Large intestine (tissue), 12 donors: ENCODE results near the gene C12orf42. TPM values are rescaled to one million over a fixed set of nuclear protein-coding genes. Genes with fewer than 3 reads are reported as not detected.

ENCODE experiments used
- DNase-seq, 2 donors: peaks; one replicate each; pipeline versions ENCODE4 v3.0.0 to v3.0.0-alpha.2; 2013
- H3K27ac ChIP-seq: one replicate; pipeline ENCODE4 v1.5.1; 2013; ENCODE audit warnings: low read length
- H3K27me3 ChIP-seq: 2 replicates; pipeline ENCODE4 v1.6.1; 2013; ENCODE audit warnings: low read length; ENCODE audit not compliant: control insufficient read depth, insufficient read depth
- H3K36me3 ChIP-seq: 2 replicates; pipeline ENCODE4 v1.6.1; 2013; ENCODE audit warnings: low read length; ENCODE audit not compliant: control insufficient read depth, insufficient read depth
- H3K4me1 ChIP-seq: one replicate; pipeline ENCODE4 v1.6.1; 2013; ENCODE audit warnings: low read length; ENCODE audit not compliant: control insufficient read depth, insufficient read depth
- H3K4me3 ChIP-seq: one replicate; pipeline ENCODE4 v1.5.1; 2013; ENCODE audit warnings: low read length
- H3K9me3 ChIP-seq: one replicate; pipeline ENCODE4 v1.6.1; 2013; ENCODE audit warnings: mild to moderate bottlenecking, low read depth, low read length, moderate library complexity; ENCODE audit not compliant: control insufficient read depth
- WGBS: methylation state at CpG from one replicate; pipeline ENCODE4 v1.1.5; 2013; ENCODE audit warnings: low lambda C conversion rate; ENCODE audit not compliant: insufficient coverage; 5-methylcytosine and 5-hydroxymethylcytosine counted together
- long read RNA-seq, 11 donors: transcript quantifications; one replicate each; lab custom pipeline, GENCODE V29; 2026
- polyA plus RNA-seq: library from polyadenylated mRNA; unstranded; fragments of 120-200 nt; gene quantifications from one replicate; pipeline ENCODE4 v1.2.1, GENCODE V29; 2013

C12orf42 gene
- 0.16 TPM for polyA plus RNA-seq
- long read RNA-seq, donor 1 = 0 reads
- long read RNA-seq, donor 2 = 0 reads
- long read RNA-seq, donor 3 = 0 reads
- long read RNA-seq, donor 4 = 0 reads
- long read RNA-seq, donor 5 = 0 reads
- long read RNA-seq, donor 6 = 0 reads
- long read RNA-seq, donor 7 = 0 reads
- long read RNA-seq, donor 8 = 0 reads
- long read RNA-seq, donor 9 = 0 reads
- long read RNA-seq, donor 10 = 0 reads
- long read RNA-seq, donor 11 = 0 reads

DNA sequence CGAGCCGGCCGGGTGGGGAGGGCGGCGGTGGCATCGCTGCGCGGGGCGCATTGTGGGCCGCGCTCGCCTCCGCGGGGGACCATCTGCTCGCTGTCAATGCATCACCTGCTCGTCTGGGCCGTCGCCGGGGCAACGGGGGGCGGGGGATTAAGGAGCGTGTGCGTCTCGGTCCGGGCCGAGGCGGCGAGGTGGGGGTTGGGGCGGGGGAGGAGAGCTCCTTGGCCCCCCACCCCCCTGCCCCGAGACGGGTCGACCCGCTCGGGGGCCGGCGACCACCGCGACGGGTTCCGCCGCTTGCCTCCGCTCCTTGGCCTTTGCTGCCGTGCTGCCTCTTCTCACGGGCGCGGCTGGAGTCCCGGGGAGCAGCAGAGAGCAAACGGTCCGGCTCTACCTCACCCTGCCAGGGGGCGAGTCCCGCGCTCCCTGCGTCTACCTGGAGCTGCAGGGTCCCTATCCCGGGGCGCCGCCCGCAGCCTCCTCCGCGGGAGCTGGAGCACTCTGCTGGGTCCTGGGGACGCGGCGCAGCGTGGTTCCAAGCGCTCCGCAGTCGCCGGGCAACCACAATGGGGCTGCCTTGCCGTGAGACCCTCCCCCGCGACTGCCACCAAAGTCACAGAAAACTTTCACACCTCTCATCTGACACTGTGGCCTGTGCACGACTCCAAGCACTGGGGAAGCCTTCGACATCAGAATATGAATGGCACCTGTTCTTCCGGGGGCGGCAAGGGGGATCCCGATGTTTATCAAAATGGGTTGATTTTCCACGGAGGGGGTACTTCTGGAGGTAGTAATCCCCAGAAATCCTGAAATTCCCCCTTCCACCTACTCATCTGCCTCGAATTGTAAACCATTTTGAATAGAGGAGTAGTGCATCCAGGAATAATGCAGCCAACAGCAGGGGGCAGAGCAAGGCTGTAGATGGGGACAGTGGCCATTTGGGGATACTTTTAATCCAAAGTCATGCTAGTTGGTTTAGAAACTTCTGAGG, at the start of gene C12orf42:
Gene C12orf42, minus strand, starts transcription at position 500 of the 988 bp plus-strand sequence. CDS start 17,542 bp downstream, outside the sequence.
- DNase-seq = peak; percentile 8 to 14
- H3K27me3 ChIP-seq = peaks cover 35% of the 10 kb centered on the region
- no peak within 1 kb of the TSS for H3K27ac ChIP-seq
- peak within 1 kb of the TSS; percentile 21 for H3K4me3 ChIP-seq
- no peaks in the 10 kb centered on the region for H3K9me3 ChIP-seq
- WGBS = no CpG with 5 or more reads among the region's 77 CpGs
- no peaks in the 10 kb centered on the region for H3K4me1 ChIP-seq
- no peaks in the 10 kb centered on the region for H3K36me3 ChIP-seq

- Histone ChIP-seq H3K27ac (no peak overlapping the region), H3K36me3 (no peaks in the 10 kb centered on the region), H3K4me1 (no peaks in the 10 kb centered on the region), H3K27me3 (peaks cover 3% of the 10 kb centered on the region), H3K4me3 (no peak overlapping the region), H3K9me3 (no peaks in the 10 kb centered on the region)
- no CpG with 5 or more reads among the region's 3 CpGs for WGBS
- DNase-seq = no peak
Observed at GRCh38 chr12:103542078-103542477, 46.3 kb upstream of the C12orf42 start.

DNA sequence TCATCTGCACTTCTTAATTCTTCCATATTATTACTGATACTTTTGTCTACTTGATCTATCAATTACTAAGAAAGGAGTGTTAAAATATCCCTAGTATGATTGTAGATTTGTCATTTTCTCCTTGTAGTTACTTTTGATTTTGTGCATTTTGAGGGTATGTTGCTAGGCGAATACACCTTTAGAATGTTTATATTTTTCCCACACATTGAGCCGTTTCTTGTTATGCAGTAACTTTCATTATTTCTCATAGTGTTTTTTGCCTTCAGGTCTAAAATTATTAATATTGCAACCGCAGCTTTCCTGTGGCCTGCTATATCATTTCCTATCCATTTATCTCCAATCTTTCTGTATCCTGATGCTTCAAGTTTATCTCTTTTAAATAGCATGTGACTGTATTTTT, 44.6 kb upstream of the C12orf42 start:
- 100% methylated on average over 3 of the region's 3 CpGs for WGBS
- H3K36me3 ChIP-seq = no peaks in the 10 kb centered on the region
- no peak for DNase-seq

DNA sequence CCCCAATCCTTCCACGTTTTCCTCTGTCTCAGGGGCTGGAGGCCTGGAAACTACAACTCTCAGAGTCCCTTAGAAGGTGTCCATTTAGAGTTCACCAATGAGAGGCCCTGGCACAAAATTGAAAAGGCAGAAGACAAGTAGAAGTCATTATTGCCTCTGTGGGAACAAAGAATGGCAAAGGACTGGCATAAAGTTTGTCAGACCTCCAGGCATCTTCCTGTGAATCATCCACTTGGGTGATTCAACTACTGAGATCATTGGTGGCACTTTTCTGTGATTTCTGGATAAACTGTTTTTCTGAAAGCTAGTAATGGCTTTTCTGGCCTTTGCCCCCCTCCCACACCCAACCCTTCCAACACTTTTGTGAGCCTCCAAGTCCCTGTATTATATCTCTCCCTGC, 42.6 kb upstream of the C12orf42 start:
- 60% methylated on average over 1 of the region's 1 CpG for WGBS
- Histone ChIP-seq H3K27ac (no peak overlapping the region), H3K4me1 (no peaks in the 10 kb centered on the region), H3K36me3 (no peaks in the 10 kb centered on the region), H3K4me3 (no peak overlapping the region), H3K27me3 (no peaks in the 10 kb centered on the region), H3K9me3 (no peaks in the 10 kb centered on the region)
- DNase-seq = no peak

More for the DNA sequence above, 44.6 kb upstream of the C12orf42 start:
- Histone ChIP-seq H3K27ac (no peak overlapping the region), H3K4me1 (no peaks in the 10 kb centered on the region), H3K27me3 (no peaks in the 10 kb centered on the region), H3K4me3 (no peak overlapping the region), H3K9me3 (no peaks in the 10 kb centered on the region)

DNA sequence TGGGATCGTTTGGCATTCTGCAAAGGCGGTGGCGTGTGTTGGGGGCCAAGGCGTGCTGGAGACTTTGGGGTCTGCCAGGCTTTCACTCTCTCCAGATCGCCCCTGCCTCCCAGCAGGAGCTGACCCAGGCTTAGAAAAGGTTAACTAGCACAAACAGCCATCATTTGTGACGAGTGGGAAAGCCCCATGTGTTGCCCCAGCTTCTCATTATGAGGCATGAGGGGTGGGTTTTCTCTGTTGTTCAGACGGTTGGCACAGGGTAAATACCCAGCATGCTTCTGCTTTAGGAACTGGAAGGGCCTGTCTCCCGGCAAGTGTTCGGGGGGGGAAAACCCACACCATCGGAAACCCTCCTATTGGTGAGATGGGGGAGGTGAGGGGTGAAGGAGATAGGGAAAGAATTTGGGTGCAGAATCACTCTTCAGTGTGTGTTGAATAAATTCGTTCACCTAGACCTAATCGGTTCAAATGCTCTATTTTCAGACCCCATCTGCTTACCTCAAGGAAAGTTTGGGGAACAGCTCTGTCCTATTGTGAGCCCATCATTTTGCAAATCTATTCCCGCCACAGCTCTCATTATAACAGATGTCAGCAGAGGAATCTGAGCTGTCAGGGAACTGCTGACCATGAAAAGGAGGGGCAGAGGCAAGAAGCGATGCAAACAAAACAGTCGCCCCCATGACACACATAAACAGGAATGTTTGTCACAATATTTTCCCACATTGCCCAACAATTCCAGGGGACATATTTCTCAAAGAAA, 34.7 kb upstream of the C12orf42 start:
- Histone ChIP-seq H3K4me1 (no peaks in the 10 kb centered on the region), H3K27ac (no peak overlapping the region), H3K9me3 (no peaks in the 10 kb centered on the region), H3K27me3 (peaks cover 9% of the 10 kb centered on the region), H3K36me3 (no peaks in the 10 kb centered on the region), H3K4me3 (no peak overlapping the region)
- 60% methylated on average over 1 of the region's 15 CpGs for WGBS
- no peak for DNase-seq

GRCh38 chr12:103529306-103529705, 33.5 kb upstream of the C12orf42 start:
- Histone ChIP-seq H3K4me3 (no peak overlapping the region), H3K27ac (no peak overlapping the region), H3K4me1 (no peaks in the 10 kb centered on the region), H3K36me3 (no peaks in the 10 kb centered on the region), H3K9me3 (no peaks in the 10 kb centered on the region), H3K27me3 (peaks cover 9% of the 10 kb centered on the region)
- DNase-seq = no peak
- no CpG with 5 or more reads among the region's 4 CpGs for WGBS

DNA sequence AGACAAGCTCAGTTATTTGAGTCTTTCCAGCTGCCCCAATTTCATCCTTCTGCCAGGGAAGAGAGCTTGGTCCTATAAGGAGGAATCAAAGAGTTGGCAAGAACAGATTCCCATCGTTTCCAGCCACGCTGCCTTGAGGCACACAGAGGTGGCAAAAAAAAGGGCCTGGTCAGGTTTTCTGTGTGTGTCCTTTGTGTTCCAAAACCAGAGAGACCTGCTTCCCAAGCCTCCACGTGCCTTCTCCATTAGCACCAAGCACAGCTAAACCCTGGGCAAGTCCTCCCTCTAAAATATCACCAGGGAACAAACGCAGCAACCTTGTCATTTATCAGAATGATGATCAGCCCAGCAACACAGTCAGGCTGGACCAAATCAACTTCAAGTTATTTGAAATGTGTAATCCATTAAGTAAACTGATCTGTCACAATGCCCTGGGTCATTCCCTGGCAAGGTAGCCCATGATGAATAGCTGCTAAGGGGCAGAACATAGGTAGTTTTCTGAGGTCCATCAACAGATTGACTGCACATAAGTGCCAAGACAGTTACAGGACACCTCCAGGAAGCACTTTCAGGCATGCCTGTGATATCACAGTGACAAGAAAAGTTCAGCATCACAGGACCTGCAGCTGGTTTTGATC, 28.6 kb upstream of the C12orf42 start:
- peaks cover 3% of the 10 kb centered on the region for H3K27me3 ChIP-seq
- no peak overlapping the region for H3K4me3 ChIP-seq
- H3K4me1 ChIP-seq = no peaks in the 10 kb centered on the region
- no peaks in the 10 kb centered on the region for H3K36me3 ChIP-seq
- no CpG with 5 or more reads among the region's 4 CpGs for WGBS
- no peak overlapping the region for H3K27ac ChIP-seq
- H3K9me3 ChIP-seq = no peaks in the 10 kb centered on the region
- no peak for DNase-seq

- H3K4me1 ChIP-seq = no peaks in the 10 kb centered on the region
Observed at GRCh38 chr12:103523771-103524170, 28.0 kb upstream of the C12orf42 start.

DNA sequence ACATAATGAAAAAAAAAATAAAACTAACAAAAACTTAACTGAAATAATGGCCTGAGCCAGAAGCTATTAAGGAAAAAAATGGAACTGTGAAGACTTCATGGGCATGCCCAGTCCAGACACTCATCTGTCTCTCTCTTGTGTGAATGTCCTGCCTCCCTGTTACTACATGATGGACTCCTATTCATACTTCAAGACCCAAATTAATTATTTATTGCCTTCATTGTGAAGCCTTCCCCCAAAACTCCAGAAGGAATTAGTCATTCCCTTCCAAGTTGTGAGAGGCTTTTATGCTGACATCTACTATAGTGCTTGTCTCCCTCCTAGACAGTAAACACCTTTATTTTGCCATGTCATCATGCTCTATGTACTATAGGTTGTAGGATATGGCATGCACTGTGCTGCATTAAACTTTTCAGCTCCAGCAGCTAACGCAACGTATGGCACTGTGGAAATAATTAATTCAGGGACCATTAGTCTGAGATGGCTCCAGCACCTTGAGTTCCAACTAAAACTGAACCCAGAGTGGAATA, 25.0 kb upstream of the C12orf42 start:
- Histone ChIP-seq H3K4me1 (no peaks in the 10 kb centered on the region), H3K36me3 (no peaks in the 10 kb centered on the region), H3K4me3 (no peak overlapping the region), H3K27me3 (no peaks in the 10 kb centered on the region), H3K9me3 (no peaks in the 10 kb centered on the region), H3K27ac (no peak overlapping the region)
- DNase-seq = no peak
- WGBS = no CpG with 5 or more reads among the region's 2 CpGs

More at GRCh38 chr12:103523771-103524170, 28.0 kb upstream of the C12orf42 start:
- Histone ChIP-seq H3K4me3 (no peak overlapping the region), H3K36me3 (no peaks in the 10 kb centered on the region), H3K27me3 (peaks cover 3% of the 10 kb centered on the region), H3K27ac (no peak overlapping the region), H3K9me3 (no peaks in the 10 kb centered on the region)
- no CpG with 5 or more reads among the region's 1 CpG for WGBS
- no peak for DNase-seq
